RWPE1 (cell line): Measurements from ENCODE around the gene ATP6V1B1.

ENCODE experiments used
- CTCF ChIA-PET: fragments of 350-600 bp; sonication (Branson Sonifier 250); formaldehyde crosslinking; extraction: SDS; loops from one replicate; lab custom pipeline; 2021; lab: Yijun Ruan, JAX
- POLR2A ChIA-PET: fragments of 400-600 bp; formaldehyde crosslinking; extraction: SDS; loops from one replicate; lab custom pipeline; 2020; ENCODE audit warnings: antibody characterized with exemption; ENCODE audit not compliant: low non-redundant PET; lab: Yijun Ruan, JAX
- DNase-seq: peaks from one replicate; pipeline ENCODE4 v3.0.0; 2012; ENCODE audit warnings: low spot score
- H3K27ac ChIP-seq: fragments of 450-650 bp; 2 replicates; pipeline ENCODE4 v1.5.1; 2017
- CTCF ChIP-seq: fragments of 450-650 bp; conservative IDR thresholded peaks from 2 replicates; pipeline ENCODE4 v1.5.1; 2017; ENCODE audit warnings: low read depth, mild to moderate bottlenecking

The ATP6V1B1 gene

GRCh38 chr2:70966681-70967080, 31.0 kb downstream of the ATP6V1B1 start:
- ChIA-PET POLR2A (no interaction called here), CTCF (interaction anchor here (0.6 to 1.2 kb wide), 2 partner anchors 19 to 35 kb away, joined by 3 read pairs; no protein-coding TSS in a partner anchor)
- no peak overlapping the region for H3K27ac ChIP-seq
- no peak for DNase-seq
- TF ChIP-seq CTCF: no peak

GRCh38 chr2:70967189-70967588, 31.5 kb downstream of the ATP6V1B1 start:
- no peak for DNase-seq
- POLR2A ChIA-PET: no interaction called here
- no peak for TF ChIP-seq CTCF
- H3K27ac ChIP-seq: no peak overlapping the region
- CTCF ChIA-PET: interaction anchor here (0.7 to 1.2 kb wide), 2 partner anchors 34 to 91 kb away, joined by 3 read pairs; no protein-coding TSS in a partner anchor

GRCh38 chr2:70974592-70974991, 38.9 kb downstream of the ATP6V1B1 start:
- POLR2A ChIA-PET: no interaction called here
- no peak for TF ChIP-seq CTCF
- no peak for DNase-seq
- CTCF ChIA-PET: no interaction called here
- no peak overlapping the region for H3K27ac ChIP-seq

- no peak for DNase-seq
- CTCF ChIA-PET: no interaction called here
Observed at GRCh38 chr2:70975237-70975636, 39.5 kb downstream of the ATP6V1B1 start.

GRCh38 chr2:70977605-70978205, 42.0 kb downstream of the ATP6V1B1 start:
- DNase-seq: peak; percentile 34
- H3K27ac ChIP-seq: peak overlapping the region; percentile 80
- ChIA-PET CTCF (interaction anchor here (0.7 to 2.8 kb wide), 3 partner anchors 13 to 106 kb away, joined by 3 to 18 read pairs (median 3); no protein-coding TSS in a partner anchor), POLR2A (no interaction called here)
- TF ChIP-seq CTCF: peak; percentile 52; the same call in 1 of the 2 replicates

More at GRCh38 chr2:70975237-70975636, 39.5 kb downstream of the ATP6V1B1 start:
- POLR2A ChIA-PET: no interaction called here
- TF ChIP-seq CTCF: no peak
- H3K27ac ChIP-seq: no peak overlapping the region

- TF ChIP-seq CTCF: no peak
- no peak for DNase-seq
- H3K27ac ChIP-seq: peak within 1 kb of the TSS; percentile 80
- POLR2A ChIA-PET: no interaction called here
- CTCF ChIA-PET: interaction anchor here (0.7 to 2.8 kb wide), 2 partner anchors 13 to 107 kb away, joined by 3 to 18 read pairs; no protein-coding TSS in a partner anchor
Observed at GRCh38 chr2:70978341-70979179, 42.9 kb downstream of the ATP6V1B1 start, which contains the start of gene ANKRD53. TSS of gene ANKRD53 (plus strand) at chr2:70978630. CDS start at chr2:70978646, 16 bp downstream.
